Measurements from ENCODE around the gene GABRP.

GRCh38 chr5:170751631-170752030 lies 31.9 kb upstream of the GABRP start:
- TF ChIP-seq, protein P1, sequence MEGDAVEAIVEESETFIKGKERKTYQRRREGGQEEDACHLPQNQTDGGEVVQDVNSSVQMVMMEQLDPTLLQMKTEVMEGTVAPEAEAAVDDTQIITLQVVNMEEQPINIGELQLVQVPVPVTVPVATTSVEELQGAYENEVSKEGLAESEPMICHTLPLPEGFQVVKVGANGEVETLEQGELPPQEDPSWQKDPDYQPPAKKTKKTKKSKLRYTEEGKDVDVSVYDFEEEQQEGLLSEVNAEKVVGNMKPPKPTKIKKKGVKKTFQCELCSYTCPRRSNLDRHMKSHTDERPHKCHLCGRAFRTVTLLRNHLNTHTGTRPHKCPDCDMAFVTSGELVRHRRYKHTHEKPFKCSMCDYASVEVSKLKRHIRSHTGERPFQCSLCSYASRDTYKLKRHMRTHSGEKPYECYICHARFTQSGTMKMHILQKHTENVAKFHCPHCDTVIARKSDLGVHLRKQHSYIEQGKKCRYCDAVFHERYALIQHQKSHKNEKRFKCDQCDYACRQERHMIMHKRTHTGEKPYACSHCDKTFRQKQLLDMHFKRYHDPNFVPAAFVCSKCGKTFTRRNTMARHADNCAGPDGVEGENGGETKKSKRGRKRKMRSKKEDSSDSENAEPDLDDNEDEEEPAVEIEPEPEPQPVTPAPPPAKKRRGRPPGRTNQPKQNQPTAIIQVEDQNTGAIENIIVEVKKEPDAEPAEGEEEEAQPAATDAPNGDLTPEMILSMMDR (IDR thresholded peaks at IDR 0.05; ENCODE audit: low read depth, low read length), result no peak
- TF ChIP-seq POLR2A (IDR thresholded peaks at IDR 0.05; ENCODE audit: extremely low read depth, insufficient read length) (no peak), MYC (IDR thresholded peaks at IDR 0.05; ENCODE audit: low read depth, low read length) (no peak)
